ENCODE data around the gene FGF5. TPM values are rescaled to one million over a fixed set of nuclear protein-coding genes. Genes with fewer than 3 reads are reported as not detected.

The FGF5 gene
- total RNA-seq, 1 donor from 2014 or later: 0.07 TPM

DNA sequence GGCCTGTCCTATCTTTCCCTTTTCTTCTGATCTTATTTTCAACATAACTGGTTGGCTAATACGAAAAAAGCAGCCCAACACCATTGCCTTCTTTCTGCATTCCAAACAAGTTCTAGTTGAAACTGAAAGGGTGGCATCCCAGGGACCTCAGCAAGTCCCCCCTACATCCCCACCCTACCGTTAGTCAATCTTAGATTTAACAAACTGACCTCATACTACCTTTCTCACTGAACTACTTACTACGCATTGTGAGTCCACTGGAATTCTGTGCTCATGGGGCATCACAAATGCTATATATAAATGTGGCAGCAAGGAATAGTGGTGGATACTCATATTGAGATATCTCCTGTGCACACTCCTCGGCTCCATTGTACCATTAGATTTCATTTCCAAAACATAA lies 33.1 kb upstream of the FGF5 start:
- H3K9me3 Mint-ChIP-seq: no peaks in the 10 kb centered on the region
- no peak overlapping the region for H3K4me3 Mint-ChIP-seq
- TF ChIP-seq, protein P1, sequence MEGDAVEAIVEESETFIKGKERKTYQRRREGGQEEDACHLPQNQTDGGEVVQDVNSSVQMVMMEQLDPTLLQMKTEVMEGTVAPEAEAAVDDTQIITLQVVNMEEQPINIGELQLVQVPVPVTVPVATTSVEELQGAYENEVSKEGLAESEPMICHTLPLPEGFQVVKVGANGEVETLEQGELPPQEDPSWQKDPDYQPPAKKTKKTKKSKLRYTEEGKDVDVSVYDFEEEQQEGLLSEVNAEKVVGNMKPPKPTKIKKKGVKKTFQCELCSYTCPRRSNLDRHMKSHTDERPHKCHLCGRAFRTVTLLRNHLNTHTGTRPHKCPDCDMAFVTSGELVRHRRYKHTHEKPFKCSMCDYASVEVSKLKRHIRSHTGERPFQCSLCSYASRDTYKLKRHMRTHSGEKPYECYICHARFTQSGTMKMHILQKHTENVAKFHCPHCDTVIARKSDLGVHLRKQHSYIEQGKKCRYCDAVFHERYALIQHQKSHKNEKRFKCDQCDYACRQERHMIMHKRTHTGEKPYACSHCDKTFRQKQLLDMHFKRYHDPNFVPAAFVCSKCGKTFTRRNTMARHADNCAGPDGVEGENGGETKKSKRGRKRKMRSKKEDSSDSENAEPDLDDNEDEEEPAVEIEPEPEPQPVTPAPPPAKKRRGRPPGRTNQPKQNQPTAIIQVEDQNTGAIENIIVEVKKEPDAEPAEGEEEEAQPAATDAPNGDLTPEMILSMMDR (IDR thresholded peaks at IDR 0.05; ENCODE audit: unreplicated experiment): no peak
- no peak overlapping the region for H3K27ac Mint-ChIP-seq
- H3K4me1 Mint-ChIP-seq: no peaks in the 10 kb centered on the region
- H3K27me3 Mint-ChIP-seq (ENCODE audit: low read depth): peaks cover 79% of the 10 kb centered on the region
- no peak for DNase-seq (ENCODE audit: low spot score in 2 of 2, unreplicated experiment in 2 of 2)
- H3K36me3 Mint-ChIP-seq: no peaks in the 10 kb centered on the region

DNA sequence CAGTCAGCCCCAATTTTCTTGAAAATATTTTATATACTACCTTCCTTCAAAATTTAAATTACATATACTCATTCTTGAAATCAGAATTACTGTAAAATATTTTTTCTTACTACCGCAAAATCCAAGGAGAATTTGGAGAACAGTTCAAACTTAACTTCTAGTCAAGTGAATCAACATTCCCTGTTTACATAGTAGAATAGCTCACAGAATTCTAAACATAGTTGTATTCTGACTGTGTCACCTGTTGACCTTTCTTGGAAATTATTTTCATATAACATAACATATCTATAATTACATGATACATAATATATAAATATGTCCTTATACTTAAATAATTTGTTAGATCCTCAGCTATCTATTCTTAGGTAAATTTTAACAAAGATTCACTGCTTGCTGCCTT lies 31.0 kb upstream of the FGF5 start:
- Mint-ChIP-seq H3K36me3 (no peaks in the 10 kb centered on the region), H3K4me1 (no peaks in the 10 kb centered on the region), H3K9me3 (no peaks in the 10 kb centered on the region), H3K27me3 (ENCODE audit: low read depth) (peaks cover 59% of the 10 kb centered on the region), H3K27ac (no peak overlapping the region), H3K4me3 (no peak overlapping the region)
- DNase-seq (ENCODE audit: low spot score in 2 of 2, unreplicated experiment in 2 of 2): no peak
- TF ChIP-seq, protein P1 (IDR thresholded peaks at IDR 0.05; ENCODE audit: unreplicated experiment): no peak

DNA sequence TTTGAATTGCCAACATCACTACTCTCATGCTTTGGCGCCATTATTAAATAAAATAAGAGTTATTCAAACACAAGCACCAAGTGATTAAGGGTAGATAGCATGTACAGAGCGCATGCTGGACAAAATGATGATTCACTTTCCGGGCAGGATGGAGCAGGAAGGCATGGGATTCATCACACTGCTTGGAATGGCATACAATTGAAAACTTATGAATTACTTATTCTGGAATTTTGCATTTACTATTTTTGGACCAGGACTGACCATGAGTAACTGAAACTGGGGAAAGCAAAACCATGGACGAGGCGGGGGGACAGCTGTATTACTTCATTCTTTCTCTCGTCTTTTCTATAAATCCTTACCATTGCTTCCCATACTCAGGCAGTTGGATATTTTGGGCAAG lies 28.5 kb upstream of the FGF5 start:
- no peaks in the 10 kb centered on the region for H3K9me3 Mint-ChIP-seq
- H3K27me3 Mint-ChIP-seq (ENCODE audit: low read depth): peaks cover 40% of the 10 kb centered on the region
- no peak overlapping the region for H3K27ac Mint-ChIP-seq
- no peak overlapping the region for H3K4me3 Mint-ChIP-seq
- TF ChIP-seq, protein P1 (IDR thresholded peaks at IDR 0.05; ENCODE audit: unreplicated experiment): no peak
- H3K4me1 Mint-ChIP-seq: no peaks in the 10 kb centered on the region
- no peak for DNase-seq (ENCODE audit: low spot score in 2 of 2, unreplicated experiment in 2 of 2)
- no peaks in the 10 kb centered on the region for H3K36me3 Mint-ChIP-seq

DNA sequence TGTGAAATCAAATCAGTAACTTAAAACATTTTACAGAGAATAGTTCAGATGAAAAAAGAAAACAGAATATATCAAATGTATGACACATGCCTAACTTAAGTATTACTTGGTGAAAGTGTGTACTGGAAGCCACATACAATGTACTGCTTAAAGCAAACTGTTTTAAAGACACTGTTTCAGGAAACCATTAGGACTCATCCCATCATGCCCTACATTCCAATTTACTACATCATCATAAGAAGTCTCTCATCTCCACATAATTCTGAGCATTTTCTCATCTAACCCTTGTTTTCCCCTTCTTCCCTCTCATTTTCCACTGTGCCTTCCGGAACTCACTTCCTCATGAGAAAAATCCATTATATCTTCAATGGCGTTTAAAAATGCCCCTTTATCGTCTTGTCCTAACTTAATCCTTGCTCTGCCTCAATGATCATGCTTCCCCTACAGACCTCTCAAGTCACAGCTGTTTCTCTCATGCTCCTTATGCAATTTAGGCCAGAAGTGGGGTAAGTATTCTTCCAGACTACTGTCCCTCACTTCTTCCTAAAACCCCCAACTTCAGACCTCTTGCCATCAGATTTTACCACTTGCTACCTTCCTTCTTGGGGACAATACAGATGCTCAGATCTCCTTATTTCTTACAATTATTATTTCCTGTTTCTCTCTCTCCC lies 26.8 kb upstream of the FGF5 start:
- Mint-ChIP-seq H3K27ac (no peak overlapping the region), H3K36me3 (no peaks in the 10 kb centered on the region), H3K4me3 (no peak overlapping the region), H3K9me3 (no peaks in the 10 kb centered on the region), H3K4me1 (no peaks in the 10 kb centered on the region), H3K27me3 (ENCODE audit: low read depth) (peaks cover 41% of the 10 kb centered on the region)
- TF ChIP-seq, protein P1 (IDR thresholded peaks at IDR 0.05; ENCODE audit: unreplicated experiment): no peak
- no peak for DNase-seq (ENCODE audit: low spot score in 2 of 2, unreplicated experiment in 2 of 2)

DNA sequence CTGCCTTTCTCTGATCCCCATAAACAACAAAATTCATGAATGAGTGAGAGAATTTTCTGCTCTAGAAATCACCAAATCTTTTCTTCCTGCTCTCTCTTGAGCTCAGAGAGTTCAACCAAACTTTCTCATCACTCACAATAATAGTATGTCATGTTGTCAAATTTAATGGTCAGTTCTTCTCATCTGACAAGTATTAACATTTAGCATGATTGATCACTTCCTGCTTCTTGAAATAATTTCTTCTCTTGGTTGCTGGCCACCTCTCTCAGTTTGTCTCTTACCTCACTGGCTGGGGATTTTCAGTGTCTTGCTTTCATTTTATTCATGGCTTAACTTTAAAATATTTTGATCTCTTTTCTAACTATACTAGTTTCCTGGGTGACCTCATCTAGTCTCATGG lies 25.5 kb upstream of the FGF5 start:
- Mint-ChIP-seq H3K27me3 (ENCODE audit: low read depth) (peaks cover 44% of the 10 kb centered on the region), H3K4me3 (no peak overlapping the region), H3K4me1 (no peaks in the 10 kb centered on the region)

More for the DNA sequence above, 25.5 kb upstream of the FGF5 start:
- TF ChIP-seq, protein P1 (IDR thresholded peaks at IDR 0.05; ENCODE audit: unreplicated experiment): no peak
- no peak overlapping the region for H3K27ac Mint-ChIP-seq
- no peaks in the 10 kb centered on the region for H3K36me3 Mint-ChIP-seq
- DNase-seq (ENCODE audit: low spot score in 2 of 2, unreplicated experiment in 2 of 2): no peak
- H3K9me3 Mint-ChIP-seq: no peaks in the 10 kb centered on the region

Data from mesothelial cell of epicardium (in vitro differentiated cells).